HG03378 (cell line): ENCODE measurements around the gene ADAP2.
"Not testable (repeated sequence)": the region's sequence is repeated elsewhere in the genome, so short reads cannot be mapped to it uniquely, and the experiment has no call there.

Experiments used
- ATAC-seq: cut with Tn5 transposase; IDR thresholded peaks from one replicate; pipeline ENCODE4 v1.9.1; 2021; ENCODE audit warnings: mild to moderate bottlenecking, moderate library complexity; ENCODE audit not compliant: unreplicated experiment

Gene ADAP2

GRCh38 chr17:30969989-30970830 is 48.5 kb downstream of the ADAP2 start:
- ATAC-seq, result no peak

- ATAC-seq, result no peak
These were observed 49.3 kb downstream of the ADAP2 start, which contains the start of gene RNF135 for GRCh38 chr17:30970831-30971567. TSS of gene RNF135 (plus strand) at chr17:30971039. CDS start at chr17:30971074, 35 bp downstream.

- no peak for ATAC-seq
These were observed 53.5 kb downstream of the ADAP2 start for GRCh38 chr17:30975042-30975820.

GRCh38 chr17:30979919-30980318 is 58.2 kb downstream of the ADAP2 start:
- not testable (repeated sequence) for ATAC-seq

GRCh38 chr17:30981531-30982519 is 60.1 kb downstream of the ADAP2 start:
- no peak for ATAC-seq

- ATAC-seq, result no peak
These were observed 61.1 kb downstream of the ADAP2 start for GRCh38 chr17:30982855-30983254.

GRCh38 chr17:30990458-30990857 is 68.7 kb downstream of the ADAP2 start:
- ATAC-seq, result no peak

- no peak for ATAC-seq
These were observed 70.8 kb downstream of the ADAP2 start for GRCh38 chr17:30992551-30992950.

- ATAC-seq, result no peak
These were observed 73.6 kb downstream of the ADAP2 start for GRCh38 chr17:30995347-30995746.

GRCh38 chr17:30996486-30996885 is 74.7 kb downstream of the ADAP2 start:
- ATAC-seq, result no peak

GRCh38 chr17:30997270-30997669 is 75.5 kb downstream of the ADAP2 start:
- no peak for ATAC-seq

GRCh38 chr17:30997842-30998241 is 76.1 kb downstream of the ADAP2 start:
- no peak for ATAC-seq

GRCh38 chr17:31002047-31002446 is 80.3 kb downstream of the ADAP2 start:
- no peak for ATAC-seq

- ATAC-seq, result no peak
These were observed 81.6 kb downstream of the ADAP2 start for GRCh38 chr17:31003225-31003866.

- ATAC-seq, result no peak
These were observed 82.4 kb downstream of the ADAP2 start for GRCh38 chr17:31004160-31004559.

GRCh38 chr17:31007695-31008373 is 86.1 kb downstream of the ADAP2 start:
- no peak for ATAC-seq

GRCh38 chr17:31008374-31009041 is 86.8 kb downstream of the ADAP2 start:
- no peak for ATAC-seq
